CD14-positive monocyte (primary cell): ENCODE results near the gene STK31. TPM values are rescaled to one million over a fixed set of nuclear protein-coding genes. Genes with fewer than 3 reads are reported as not detected.
"Not testable (repeated sequence)": the region's sequence is repeated elsewhere in the genome, so short reads cannot be mapped to it uniquely, and the experiment has no call there.

ENCODE experiments used
- DNase-seq, 3 donors: peaks; one replicate each; pipeline ENCODE4 v3.0.0-alpha.2; 2011 to 2022
- H2AFZ ChIP-seq: 2 replicates; pipeline ENCODE4 v1.6.0; 2012; ENCODE audit warnings: mild to moderate bottlenecking, low read depth, low read length, inconsistent platforms; ENCODE audit not compliant: insufficient read depth, poor library complexity, severe bottlenecking
- H3K27ac ChIP-seq, 2 donors: 1 replicate in 1 of 2; 2 replicates in 1 of 2; pipeline ENCODE4 v1.5.1; 2012 to 2013; ENCODE audit warnings: low read length in 2 of 2, control low read depth in 1 of 2, inconsistent platforms in 1 of 2, low read depth in 1 of 2, mild to moderate bottlenecking in 1 of 2
- H3K27me3 ChIP-seq, 2 donors: one replicate each; pipeline versions ENCODE4 v1.6.0 to v1.6.1; 2011 to 2013; ENCODE audit warnings: low read length in 2 of 2; ENCODE audit not compliant: control insufficient read depth in 2 of 2, insufficient read depth in 2 of 2
- H3K36me3 ChIP-seq, 2 donors: replicated peaks in 1 of 2; 1 replicate in 1 of 2; 2 replicates in 1 of 2; pipeline versions ENCODE4 v1.5.1 to v1.6.1; 2012 to 2013; ENCODE audit warnings: low read length in 2 of 2, control low read depth in 1 of 2, inconsistent platforms in 1 of 2, mild to moderate bottlenecking in 1 of 2; ENCODE audit not compliant: insufficient read depth in 2 of 2, control insufficient read depth in 1 of 2
- H3K4me1 ChIP-seq, 2 donors: 1 replicate in 1 of 2; 2 replicates in 1 of 2; pipeline versions ENCODE4 v1.5.1 to v1.6.1; 2012 to 2013; ENCODE audit warnings: low read length in 2 of 2, control low read depth in 1 of 2, inconsistent platforms in 1 of 2, mild to moderate bottlenecking in 1 of 2, moderate library complexity in 1 of 2; ENCODE audit not compliant: insufficient read depth in 2 of 2, control insufficient read depth in 1 of 2
- H3K4me2 ChIP-seq: replicated peaks from 2 replicates; pipeline ENCODE3; 2012; ENCODE audit warnings: low read length, moderate library complexity, mild to moderate bottlenecking; ENCODE audit not compliant: poor library complexity, severe bottlenecking; ENCODE audit errors: extremely low read depth
- H3K4me3 ChIP-seq, 3 experiments: fragments of 200-600 bp in 1 of 3; sonication (generic) in 1 of 3; replicated peaks in 1 of 3; 1 replicate in 2 of 3; 2 replicates in 1 of 3; pipeline ENCODE4 v1.5.1; 2011 to 2013; ENCODE audit warnings: low read length in 3 of 3, mild to moderate bottlenecking in 3 of 3, control low read depth in 2 of 3, low read depth in 2 of 3, inconsistent platforms in 1 of 3, moderate library complexity in 1 of 3
- H3K79me2 ChIP-seq: 2 replicates; pipeline ENCODE4 v1.6.0; 2012; ENCODE audit warnings: mild to moderate bottlenecking, control low read depth, inconsistent platforms, low read length, moderate library complexity; ENCODE audit not compliant: insufficient read depth
- H3K9ac ChIP-seq: 2 replicates; pipeline ENCODE4 v1.6.0; 2017; ENCODE audit warnings: low read length, mild to moderate bottlenecking; ENCODE audit not compliant: insufficient read depth, poor library complexity, severe bottlenecking
- H3K9me3 ChIP-seq, 2 donors: replicated peaks in 1 of 2; 1 replicate in 1 of 2; 2 replicates in 1 of 2; pipeline versions ENCODE4 v1.5.1 to v1.6.1; 2012 to 2013; ENCODE audit warnings: low read length in 2 of 2, control low read depth in 1 of 2; ENCODE audit not compliant: control insufficient read depth in 1 of 2, insufficient read depth in 1 of 2
- H4K20me1 ChIP-seq: 2 replicates; pipeline ENCODE4 v1.6.0; 2012; ENCODE audit warnings: mild to moderate bottlenecking, low read length, control low read depth, moderate library complexity; ENCODE audit not compliant: insufficient read depth
- H3K27ac Mint-ChIP-seq, 7 donors: one replicate each; pipeline ENCODE4 v1.8.0; 2020; ENCODE audit warnings: mild to moderate bottlenecking in 7 of 7, mixed read lengths in 7 of 7, moderate library complexity in 6 of 7, inconsistent platforms in 2 of 7
- H3K27me3 Mint-ChIP-seq, 3 donors: one replicate each; pipeline ENCODE4 v1.8.0; 2021 to 2022; ENCODE audit warnings: low read depth in 3 of 3, mild to moderate bottlenecking in 3 of 3, mixed read lengths in 3 of 3, moderate library complexity in 3 of 3, inconsistent platforms in 1 of 3
- H3K36me3 Mint-ChIP-seq, 2 donors: one replicate each; pipeline ENCODE4 v1.8.0; 2020; ENCODE audit warnings: mixed read lengths in 2 of 2, inconsistent platforms in 1 of 2, mild to moderate bottlenecking in 1 of 2
- H3K4me1 Mint-ChIP-seq: one replicate; pipeline ENCODE4 v1.8.0; 2020; ENCODE audit warnings: mild to moderate bottlenecking, mixed read lengths
- H3K4me3 Mint-ChIP-seq, 2 donors: one replicate each; pipeline ENCODE4 v1.8.0; 2020; ENCODE audit warnings: mild to moderate bottlenecking in 2 of 2, mixed read lengths in 2 of 2, moderate library complexity in 1 of 2
- H3K9me3 Mint-ChIP-seq, 7 donors: one replicate each; pipeline ENCODE4 v1.8.0; 2020 to 2022; ENCODE audit warnings: mixed read lengths in 7 of 7, mild to moderate bottlenecking in 6 of 7, moderate library complexity in 6 of 7, inconsistent platforms in 2 of 7
- CTCF ChIP-seq: fragments of 200-600 bp; IDR thresholded peaks from one replicate; pipeline ENCODE4 v1.8.0; 2022; ENCODE audit warnings: antibody characterized with exemption, mild to moderate bottlenecking
- WGBS: methylation state at CpG from one replicate; pipeline ENCODE4 v1.1.5; 2013; ENCODE audit warnings: missing lambda C conversion rate; ENCODE audit not compliant: insufficient coverage; 5-methylcytosine and 5-hydroxymethylcytosine counted together
- intact Hi-C, 2 donors: fragments of 100-400 bp; cut with micrococcal nuclease; formaldehyde crosslinking; loops; one replicate each; pipeline versions ENCODE4 v1.15.0 to v1.15.1; 2023
- polyA plus RNA-seq, 3 donors: library from polyadenylated mRNA; depleted of rRNA in 1 of 3; unstranded in 2 of 3; stranded (reverse) in 1 of 3; fragments of 300-500 nt in 2 of 3; fragments of >200 nt in 1 of 3; fragmentation: Illumina TruSeq in 2 of 3; gene quantifications; 1 replicate in 2 of 3; 2 replicates in 1 of 3; pipeline ENCODE4 v1.2.3, GENCODE V29; 2012 to 2021

Gene STK31
- polyA plus RNA-seq, 3 donors: 0.11 TPM; not detected in 2

- intact Hi-C loops: loop anchor here (5.0 to 10.0 kb wide), 2 partner anchors 75 to 83 kb away; partner anchors contain the start of gene CCDC126 (in 1 of the 2)
- TF ChIP-seq CTCF: peak; percentile 73
- peaks cover 3 to 11% (median 5%) of the 10 kb centered on the region in 3 donors for H3K27me3 Mint-ChIP-seq
Measured at GRCh38 chr7:23679898-23680413, 30.1 kb upstream of the STK31 start, which contains the start of gene FAM221A. Gene FAM221A, plus strand, starts transcription at chr7:23680199. Its CDS starts 20 bp downstream, at chr7:23680219.

GRCh38 chr7:23680414-23681405, 29.3 kb upstream of the STK31 start:
- H3K4me2 ChIP-seq: peak overlapping the region; percentile 96
- H3K9me3 ChIP-seq: no peaks in the 10 kb centered on the region
- no peak overlapping the region for H3K27ac ChIP-seq
- intact Hi-C loops: loop anchor here (5.0 to 10.0 kb wide), 2 partner anchors 76 to 83 kb away; partner anchors contain the start of gene CCDC126 (in 1 of the 2)
- H3K4me3 Mint-ChIP-seq: peak overlapping the region; percentile 90 to 97
- H3K79me2 ChIP-seq: no peaks in the 10 kb centered on the region
- H3K9me3 Mint-ChIP-seq: peaks cover 0 to 11% (median 4%) of the 10 kb centered on the region in 7 donors
- 6% methylated on average over 32 of the region's 42 CpGs for WGBS
- H3K9ac ChIP-seq: peak overlapping the region; percentile 61
- peak overlapping the region; percentile 52 to 81 (median 67) for H3K4me3 ChIP-seq
- peaks cover 3 to 11% (median 5%) of the 10 kb centered on the region in 3 donors for H3K27me3 Mint-ChIP-seq
- H3K36me3 ChIP-seq: no peaks in the 10 kb centered on the region
- H3K4me1 ChIP-seq: peaks cover 11 to 17% of the 10 kb centered on the region in 2 donors
- no peaks in the 10 kb centered on the region for H3K36me3 Mint-ChIP-seq
- H3K27ac Mint-ChIP-seq: peak overlapping the region in 5 of 7 donors; percentile 38 to 81 (median 55)
- no peaks in the 10 kb centered on the region for H4K20me1 ChIP-seq
- H2AFZ ChIP-seq: peak overlapping the region; percentile 91
- peak; percentile 6 for TF ChIP-seq CTCF
- H3K4me1 Mint-ChIP-seq: peaks cover 14% of the 10 kb centered on the region
- peak; percentile 6 to 14 (median 10) for DNase-seq
- H3K27me3 ChIP-seq: no peaks in the 10 kb centered on the region

More at GRCh38 chr7:23679898-23680413, 30.1 kb upstream of the STK31 start, which contains the start of gene FAM221A:
- no peaks in the 10 kb centered on the region for H3K9me3 ChIP-seq
- Mint-ChIP-seq H3K27ac (peak within 1 kb of the TSS in 5 of 7 donors; percentile 38 to 81 (median 55)), H3K4me1 (peaks cover 12% of the 10 kb centered on the region), H3K36me3 (no peaks in the 10 kb centered on the region), H3K9me3 (peaks cover 0 to 11% (median 4%) of the 10 kb centered on the region in 7 donors), H3K4me3 (peak within 1 kb of the TSS; percentile 90 to 97)
- H3K27ac ChIP-seq: no peak within 1 kb of the TSS
- DNase-seq: peak; percentile 68 to 80 (median 75)
- H4K20me1 ChIP-seq: no peaks in the 10 kb centered on the region
- peaks cover 11 to 17% of the 10 kb centered on the region in 2 donors for H3K4me1 ChIP-seq
- under 1% methylated on average over 49 of the region's 53 CpGs for WGBS
- H2AFZ ChIP-seq: peak within 1 kb of the TSS; percentile 91
- no peaks in the 10 kb centered on the region for H3K36me3 ChIP-seq
- no peaks in the 10 kb centered on the region for H3K27me3 ChIP-seq
- H3K4me2 ChIP-seq: peak within 1 kb of the TSS; percentile 96
- H3K4me3 ChIP-seq: peak within 1 kb of the TSS; percentile 52 to 81 (median 67)
- no peaks in the 10 kb centered on the region for H3K79me2 ChIP-seq
- peak within 1 kb of the TSS; percentile 61 for H3K9ac ChIP-seq

GRCh38 chr7:23684041-23684440, 26.0 kb upstream of the STK31 start:
- no CpG with 5 or more reads among the region's 6 CpGs for WGBS
- H3K27ac Mint-ChIP-seq: not testable (repeated sequence)

More at GRCh38 chr7:23684041-23684440, 26.0 kb upstream of the STK31 start:
- not testable (repeated sequence) for H3K27me3 ChIP-seq, H3K79me2 ChIP-seq, H3K4me3 ChIP-seq, H4K20me1 ChIP-seq, H3K9me3 ChIP-seq, H3K9ac ChIP-seq, H3K9me3 Mint-ChIP-seq, H3K4me2 ChIP-seq, H2AFZ ChIP-seq, H3K36me3 Mint-ChIP-seq, H3K27ac ChIP-seq, H3K27me3 Mint-ChIP-seq, H3K4me3 Mint-ChIP-seq, H3K36me3 ChIP-seq, DNase-seq
- intact Hi-C loops: loop anchor here (5.0 to 10.0 kb wide), 2 partner anchors 79 to 87 kb away; partner anchors contain the start of gene CCDC126 (in 1 of the 2)
- peaks cover 14% of the 10 kb centered on the region for H3K4me1 Mint-ChIP-seq
- peaks cover 11 to 17% of the 10 kb centered on the region in 2 donors for H3K4me1 ChIP-seq
